IPS-11a (cell line): ENCODE data around the gene SAMD4A.

Experiments used
- H3K4me3 ChIP-seq: one replicate; pipeline ENCODE4 v1.5.1; 2013; ENCODE audit warnings: low read depth, low read length, control low read depth

SAMD4A gene

GRCh38 chr14:54629635-54630360, 62.9 kb downstream of the SAMD4A start:
- no peak overlapping the region for H3K4me3 ChIP-seq

DNA sequence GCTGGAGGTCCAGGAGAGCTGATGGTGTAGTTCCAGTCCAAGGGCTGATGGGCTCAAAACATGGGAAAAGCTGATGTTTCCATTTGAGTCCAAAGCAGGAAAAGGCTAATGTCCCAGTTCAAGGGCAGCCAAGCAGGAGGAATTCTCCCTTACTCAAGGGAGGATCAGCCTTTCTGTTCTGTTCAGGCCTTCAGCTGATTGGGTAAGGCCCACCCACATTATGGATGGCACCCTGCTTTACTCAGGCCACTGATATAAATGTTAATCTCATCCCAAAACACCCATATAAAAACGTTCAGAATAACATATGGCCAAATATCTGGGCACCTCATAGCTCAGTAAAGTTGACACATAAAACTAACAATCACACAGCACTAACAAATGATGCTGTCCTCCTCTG, 64.1 kb downstream of the SAMD4A start:
- no peak overlapping the region for H3K4me3 ChIP-seq

GRCh38 chr14:54632452-54632851, 65.5 kb downstream of the SAMD4A start:
- no peak overlapping the region for H3K4me3 ChIP-seq

GRCh38 chr14:54633076-54633475, 66.1 kb downstream of the SAMD4A start:
- H3K4me3 ChIP-seq = no peak overlapping the region

GRCh38 chr14:54637270-54638134, 70.6 kb downstream of the SAMD4A start:
- H3K4me3 ChIP-seq = no peak overlapping the region

GRCh38 chr14:54638135-54638446, 71.2 kb downstream of the SAMD4A start:
- no peak overlapping the region for H3K4me3 ChIP-seq

DNA sequence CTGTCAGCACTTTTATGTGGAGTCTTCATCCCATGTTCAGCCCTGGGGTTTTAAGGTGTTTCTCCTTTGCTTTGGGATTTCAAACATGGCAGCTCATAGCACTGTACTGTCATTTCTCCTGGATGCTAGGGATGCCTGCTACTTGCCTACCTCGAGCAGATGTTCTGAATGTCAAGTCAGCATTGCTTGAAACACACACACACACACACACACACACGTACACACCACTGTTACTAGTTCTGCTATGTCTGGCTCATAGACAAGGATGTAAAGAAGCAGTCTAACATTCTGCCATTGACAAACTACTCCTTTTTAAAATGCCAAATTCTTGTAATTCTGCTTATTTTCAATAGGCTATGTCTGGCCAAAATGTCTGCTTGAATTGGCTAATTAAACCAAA, 72.7 kb downstream of the SAMD4A start:
- H3K4me3 ChIP-seq = no peak overlapping the region

GRCh38 chr14:54640506-54640905, 73.6 kb downstream of the SAMD4A start:
- no peak overlapping the region for H3K4me3 ChIP-seq

DNA sequence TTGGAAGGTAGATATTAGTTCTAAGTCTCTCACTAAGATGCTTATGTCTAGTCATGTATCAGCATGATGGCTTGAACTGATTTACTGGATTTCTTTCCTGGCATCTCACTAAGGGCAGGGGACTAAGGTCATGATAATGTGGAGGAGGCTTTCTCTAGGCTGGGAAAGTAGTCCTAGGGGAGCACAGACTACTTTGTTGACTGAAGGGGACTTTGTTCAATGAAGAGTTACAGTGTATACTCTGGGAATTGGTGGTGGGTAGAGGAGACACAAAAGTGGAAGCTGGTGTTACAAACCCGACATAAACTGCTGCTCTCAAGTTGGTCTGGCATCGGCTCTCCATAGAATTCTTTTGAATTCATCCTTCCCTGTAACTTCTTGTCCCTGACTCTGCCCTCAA, 75.2 kb downstream of the SAMD4A start:
- no peak overlapping the region for H3K4me3 ChIP-seq

DNA sequence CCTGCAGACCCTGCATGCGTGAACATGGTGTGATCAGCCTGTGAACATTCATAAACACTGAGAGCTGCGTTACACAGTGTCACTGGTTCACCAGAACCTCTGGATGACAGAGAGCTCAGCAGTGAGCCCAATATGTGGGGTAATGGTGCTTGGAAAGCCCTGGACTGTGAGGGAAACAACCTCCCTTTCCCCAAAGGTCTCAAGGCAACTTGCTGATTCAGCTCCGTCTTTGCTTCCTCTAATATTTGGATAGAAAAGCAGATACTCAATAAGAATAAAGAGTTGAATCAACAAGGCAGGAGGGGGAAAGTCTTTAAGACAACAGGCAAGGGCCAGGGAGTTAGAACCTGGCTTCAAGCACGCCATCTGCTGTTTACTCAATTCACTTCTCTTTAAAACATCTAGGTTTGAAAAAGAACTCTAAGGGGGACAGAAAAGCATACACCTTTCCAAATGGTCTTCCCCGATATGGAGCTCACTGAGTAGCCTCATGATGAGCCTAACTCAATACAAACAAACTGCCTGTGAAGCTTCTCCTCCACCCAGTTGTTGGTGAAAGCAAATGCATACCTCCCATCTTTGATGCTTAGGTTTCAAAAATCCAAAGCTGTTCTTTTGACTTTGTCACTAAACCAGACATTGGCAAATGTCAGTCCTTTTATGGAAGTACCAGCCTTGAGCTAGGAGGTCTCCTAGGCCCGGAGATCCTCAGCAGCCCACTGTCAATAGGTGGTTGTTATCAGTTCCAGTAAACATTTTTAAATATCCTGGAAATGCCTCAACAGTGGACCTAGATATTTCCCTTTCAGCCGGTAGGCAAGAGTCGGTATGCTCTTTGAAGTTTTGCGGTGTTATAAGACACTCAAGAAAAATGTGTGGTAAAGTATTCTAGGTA, 76.1 kb downstream of the SAMD4A start:
- H3K4me3 ChIP-seq = no peak overlapping the region

DNA sequence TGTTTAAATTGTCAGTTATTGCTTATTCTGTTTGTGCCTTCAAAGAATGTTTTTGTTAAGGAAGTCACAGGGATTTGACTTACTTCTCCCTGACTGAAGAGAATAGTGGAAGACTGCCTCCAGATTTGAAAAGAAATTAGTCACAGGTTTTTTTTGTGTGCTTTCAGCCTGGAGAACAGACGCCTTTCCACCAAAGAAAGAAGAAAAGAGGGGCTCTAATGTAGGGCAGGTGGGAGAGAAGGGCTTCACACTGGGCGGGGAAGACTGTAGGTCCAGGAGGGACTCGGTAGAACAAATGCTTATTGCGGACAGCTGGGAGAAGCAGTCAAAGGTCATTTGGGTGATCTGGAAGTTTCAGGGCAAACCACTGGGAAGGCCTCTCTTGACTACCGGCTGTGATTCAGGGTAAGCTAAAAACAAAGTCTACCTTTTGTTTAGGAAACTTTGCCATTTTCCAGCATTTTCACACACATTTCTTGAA, 76.8 kb downstream of the SAMD4A start:
- H3K4me3 ChIP-seq = no peak overlapping the region

GRCh38 chr14:54645639-54646038, 78.7 kb downstream of the SAMD4A start:
- no peak overlapping the region for H3K4me3 ChIP-seq

DNA sequence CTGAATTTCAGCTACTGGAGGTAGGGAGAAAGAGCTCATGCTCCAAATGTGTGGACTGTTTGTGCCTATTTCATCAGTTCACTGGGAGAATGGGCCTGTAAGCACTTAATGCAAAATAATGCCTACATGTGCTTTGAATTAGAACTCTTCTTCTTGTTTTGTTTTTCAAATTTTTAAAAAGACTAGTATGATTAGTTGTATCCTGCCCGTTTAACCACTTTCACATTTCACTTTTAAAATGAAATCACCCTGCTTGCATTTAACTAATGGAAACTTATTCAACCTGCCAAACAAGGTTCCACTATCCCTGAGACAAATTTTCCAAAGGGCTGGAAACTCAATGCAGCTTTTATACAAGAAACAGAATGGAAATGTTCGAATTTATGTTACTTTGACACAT, 79.7 kb downstream of the SAMD4A start:
- no peak overlapping the region for H3K4me3 ChIP-seq

DNA sequence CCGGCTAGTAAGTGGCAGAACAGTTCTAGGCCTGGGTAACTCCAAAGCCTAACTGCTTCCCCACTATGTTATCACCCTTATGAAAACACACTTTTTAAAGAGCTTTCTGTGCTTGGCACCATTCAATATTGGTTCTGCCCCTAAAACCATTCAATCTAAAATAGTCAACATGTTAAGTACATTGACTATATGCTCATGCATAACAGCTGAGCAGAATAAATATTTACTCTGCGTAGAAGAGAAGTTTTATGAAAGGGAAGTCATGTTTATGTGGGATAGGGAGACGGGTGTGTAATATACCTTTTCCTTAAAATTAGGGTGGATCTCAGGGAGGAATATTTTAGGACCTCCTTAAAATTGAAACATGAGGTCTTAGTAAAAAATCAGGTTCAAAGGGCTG, 80.5 kb downstream of the SAMD4A start:
- no peak overlapping the region for H3K4me3 ChIP-seq

- no peak overlapping the region for H3K4me3 ChIP-seq
These were observed 82.1 kb downstream of the SAMD4A start for GRCh38 chr14:54649056-54649455.

DNA sequence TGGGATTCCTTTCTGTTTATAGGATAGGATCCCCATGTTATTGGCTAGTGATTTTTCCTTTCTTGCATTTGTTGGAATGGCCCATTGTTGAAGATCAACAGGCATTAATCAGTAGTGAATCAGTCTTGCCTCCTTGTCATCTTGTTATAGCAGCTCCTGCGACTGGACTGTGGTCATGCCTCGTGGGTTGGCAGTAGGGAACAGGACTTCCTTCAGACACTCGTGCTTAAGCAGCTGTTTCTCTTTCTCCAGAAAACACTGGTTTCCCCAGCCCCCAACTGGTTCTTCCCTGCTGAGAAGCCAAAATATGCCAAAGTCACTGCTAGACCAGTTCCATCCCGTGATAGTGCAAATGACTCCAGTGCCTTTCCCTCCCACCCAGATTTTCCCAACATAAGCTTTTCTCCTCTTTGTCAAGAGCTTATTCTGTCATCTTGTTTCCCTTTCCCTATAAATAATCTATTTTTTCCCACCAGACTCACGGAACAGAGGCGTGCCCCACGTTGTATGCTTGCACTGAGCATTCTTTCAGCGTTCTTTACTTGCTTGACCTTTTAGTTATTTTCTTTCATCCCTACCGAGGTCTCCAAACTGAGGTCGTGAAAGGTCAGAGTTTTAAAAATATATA, 83.5 kb downstream of the SAMD4A start:
- no peak overlapping the region for H3K4me3 ChIP-seq

DNA sequence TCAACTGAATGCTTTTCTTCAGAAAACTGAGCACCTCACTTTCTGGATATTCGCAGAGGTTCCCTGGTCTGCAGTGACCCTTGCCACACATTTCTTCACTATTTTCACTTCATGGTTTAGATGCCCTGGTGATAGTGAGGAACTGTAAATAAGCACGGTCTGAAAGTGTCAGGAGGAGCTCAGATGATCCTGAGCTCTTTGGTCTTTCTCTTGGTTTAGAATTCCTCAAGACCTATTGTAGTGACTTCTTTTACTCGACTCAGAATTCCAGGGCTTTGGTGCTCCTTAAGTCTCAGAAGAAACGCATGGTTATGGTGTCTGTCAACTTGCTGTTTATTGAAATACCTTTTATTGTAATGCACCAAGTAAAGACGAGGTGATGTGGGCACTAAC, 84.0 kb downstream of the SAMD4A start:
- no peak overlapping the region for H3K4me3 ChIP-seq

DNA sequence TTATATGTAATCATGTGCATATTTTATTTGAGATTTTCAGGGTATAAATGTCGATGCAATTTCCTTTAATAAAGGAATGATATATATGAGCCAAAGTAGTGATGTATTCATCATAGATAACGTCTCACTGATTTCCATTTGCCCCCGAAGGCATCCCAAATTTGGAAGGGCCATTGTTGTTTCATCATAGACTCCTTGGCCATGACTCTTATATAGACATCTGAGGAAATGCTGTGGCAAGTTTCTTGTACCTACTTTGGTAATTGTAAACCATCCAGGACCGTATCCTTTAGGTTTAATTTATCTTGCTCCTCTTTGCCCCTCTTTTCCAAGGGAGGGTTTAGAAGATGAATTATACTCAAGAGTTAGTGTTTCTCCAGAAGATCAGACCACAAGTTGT, 84.7 kb downstream of the SAMD4A start:
- H3K4me3 ChIP-seq = no peak overlapping the region

DNA sequence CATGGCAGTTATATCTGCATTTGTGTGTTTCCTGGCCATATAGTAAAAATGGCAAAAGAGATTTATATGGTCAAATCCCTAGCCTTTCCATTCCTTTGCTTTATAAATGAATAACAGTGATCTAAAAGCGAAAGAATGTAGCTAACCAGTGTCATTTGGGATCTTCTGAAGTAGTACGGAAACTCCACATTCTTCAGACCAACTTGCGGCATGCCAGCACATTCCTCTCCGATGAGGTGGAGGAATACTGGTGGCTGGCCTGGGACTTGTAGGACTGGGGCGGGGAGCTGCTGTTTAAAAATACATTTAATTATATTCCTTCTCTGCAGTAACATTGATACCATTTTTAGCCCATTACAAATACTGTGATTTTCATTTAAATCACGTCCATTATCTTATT, 85.3 kb downstream of the SAMD4A start:
- H3K4me3 ChIP-seq = no peak overlapping the region

DNA sequence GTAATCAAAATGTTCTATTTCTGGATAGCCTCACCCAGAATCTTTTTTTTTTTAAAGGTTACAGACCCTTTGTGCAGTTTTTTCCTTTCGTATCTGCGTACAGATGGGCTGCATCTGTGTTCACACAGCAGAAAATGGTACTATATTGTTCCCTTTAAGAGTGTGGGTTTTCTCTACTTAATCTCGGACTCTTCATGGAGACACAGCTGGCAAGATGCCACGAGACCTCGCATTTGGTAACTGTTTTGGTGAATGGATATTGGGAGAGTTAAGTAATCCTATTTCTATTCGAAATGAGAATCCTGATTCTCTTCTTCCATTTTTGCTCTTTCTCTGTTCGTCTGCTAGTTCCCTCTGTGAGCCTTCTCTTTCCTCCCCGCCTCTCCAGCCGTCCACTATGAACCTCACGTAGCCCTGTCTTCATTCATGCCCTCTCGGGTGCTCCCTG, 85.7 kb downstream of the SAMD4A start:
- no peak overlapping the region for H3K4me3 ChIP-seq
